Muscle of leg (tissue), 11 donors: ENCODE measurements around the gene FMNL2. TPM values are rescaled to one million over a fixed set of nuclear protein-coding genes. Genes with fewer than 3 reads are reported as not detected.
A peak's percentile ranks its signal among the peaks of the same experiment; 100 is the strongest.

ENCODE experiments used
- DNase-seq: peaks from one replicate; pipeline ENCODE4 v3.0.0; 2013
- H3K27ac ChIP-seq: one replicate; pipeline ENCODE4 v1.5.1; 2013; ENCODE audit warnings: mild to moderate bottlenecking, low read length, control low read depth
- H3K27me3 ChIP-seq: one replicate; pipeline ENCODE4 v1.6.1; 2013; ENCODE audit warnings: low read length; ENCODE audit not compliant: control insufficient read depth, insufficient read depth
- H3K36me3 ChIP-seq: one replicate; pipeline ENCODE4 v1.6.1; 2013; ENCODE audit warnings: low read length; ENCODE audit not compliant: control insufficient read depth, insufficient read depth
- H3K4me1 ChIP-seq: one replicate; pipeline ENCODE4 v1.6.1; 2013; ENCODE audit warnings: low read length; ENCODE audit not compliant: control insufficient read depth, insufficient read depth
- H3K4me3 ChIP-seq: one replicate; pipeline ENCODE4 v1.5.1; 2013; ENCODE audit warnings: low read length, control low read depth
- H3K9me3 ChIP-seq: replicated peaks from 2 replicates; pipeline ENCODE4 v1.6.1; 2013; ENCODE audit warnings: low read depth, low read length; ENCODE audit not compliant: control insufficient read depth
- WGBS: methylation state at CpG from one replicate; pipeline ENCODE4 v1.1.5; 2013; ENCODE audit warnings: missing lambda C conversion rate; ENCODE audit not compliant: insufficient coverage; 5-methylcytosine and 5-hydroxymethylcytosine counted together
- polyA plus RNA-seq, 8 donors: library from polyadenylated mRNA; unstranded; fragments of 120-200 nt; gene quantifications; one replicate each; pipeline versions ENCODE4 v1.2.1 to v1.2.3, GENCODE V29; 2013; ENCODE audit warnings: inconsistent platforms in 1 of 8, low replicate concordance in 1 of 8; ENCODE audit not compliant: insufficient read length in 8 of 8, insufficient read depth in 1 of 8
- total RNA-seq: library from RNA; stranded (reverse); fragments of 120-200 nt; gene quantifications from one replicate; pipeline ENCODE4 v1.2.4, GENCODE V29; 2013

FMNL2 gene
- total and polyA plus RNA-seq, 9 donors, result 21.5 to 36.1 (median 24.1) TPM

DNA sequence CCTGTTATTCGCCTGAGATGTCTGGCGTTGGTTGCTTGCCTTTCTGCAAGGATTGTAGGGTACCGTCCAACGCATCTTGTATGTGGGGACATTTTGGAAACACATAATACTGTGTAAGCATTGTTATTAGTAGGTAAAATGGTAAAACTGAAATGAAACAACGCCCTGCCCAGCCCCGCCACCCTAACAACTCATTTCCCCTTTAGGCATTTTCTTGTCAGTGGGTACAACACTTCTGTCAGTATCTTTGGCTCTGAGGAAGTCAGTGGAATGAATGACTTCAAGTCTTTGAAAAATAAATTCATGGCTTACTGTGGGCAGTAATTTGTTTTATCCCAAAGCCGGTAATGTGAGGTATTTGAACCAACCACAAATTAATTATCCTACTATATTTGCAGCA lies 86.0 kb downstream of the FMNL2 start:
- no peaks in the 10 kb centered on the region for H3K4me1 ChIP-seq
- no peaks in the 10 kb centered on the region for H3K27me3 ChIP-seq
- H3K36me3 ChIP-seq, result no peaks in the 10 kb centered on the region
- H3K4me3 ChIP-seq, result no peak overlapping the region
- 95% methylated on average over 4 of the region's 7 CpGs for WGBS
- H3K9me3 ChIP-seq, result no peaks in the 10 kb centered on the region
- no peak for DNase-seq
- peak overlapping the region; percentile 78 for H3K27ac ChIP-seq

DNA sequence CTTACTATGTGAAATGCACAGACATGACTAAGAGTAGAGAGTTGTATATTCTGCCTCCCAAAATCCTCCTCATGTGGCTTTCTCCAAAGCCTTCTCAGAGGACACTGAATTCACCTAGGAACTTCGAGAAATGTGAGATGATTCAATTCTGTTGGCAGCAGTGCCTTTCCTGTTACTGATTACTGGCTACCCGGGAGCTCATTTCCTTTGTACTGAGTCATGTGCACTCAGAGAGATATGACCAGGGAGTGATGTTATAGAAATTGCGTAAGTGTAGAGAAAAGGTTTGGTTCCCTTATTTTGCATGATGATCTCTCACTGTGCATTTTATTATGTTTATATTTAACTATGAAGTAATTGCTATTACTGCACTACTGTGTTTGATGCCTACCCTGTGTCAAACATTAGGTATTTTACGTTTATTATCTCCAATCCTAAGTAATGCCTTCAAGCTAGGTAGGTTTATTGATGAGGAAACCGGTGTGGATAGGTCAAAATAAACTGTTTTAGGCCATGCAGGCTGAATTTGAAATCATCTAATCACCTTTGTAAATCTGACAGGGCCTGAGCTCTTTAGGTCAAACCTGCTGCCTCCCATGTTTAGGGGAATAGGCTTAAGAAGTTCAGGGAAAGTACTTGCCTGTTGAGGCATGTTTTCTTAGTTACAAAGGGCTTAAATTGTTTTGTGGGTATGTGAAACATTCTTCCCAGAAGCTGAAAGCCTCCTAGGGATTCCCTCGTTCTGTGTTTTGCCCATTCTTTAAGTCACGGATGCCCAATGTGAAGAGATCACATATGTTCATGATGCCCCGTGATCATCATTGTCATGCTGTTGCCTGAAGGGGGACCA lies 86.8 kb downstream of the FMNL2 start:
- H3K36me3 ChIP-seq, result no peaks in the 10 kb centered on the region
- no peaks in the 10 kb centered on the region for H3K27me3 ChIP-seq
- WGBS, result 90% methylated on average over 2 of the region's 8 CpGs
- peak; percentile 80 for DNase-seq
- H3K9me3 ChIP-seq, result no peaks in the 10 kb centered on the region
- peak overlapping the region; percentile 78 for H3K27ac ChIP-seq
- no peaks in the 10 kb centered on the region for H3K4me1 ChIP-seq
- H3K4me3 ChIP-seq, result no peak overlapping the region

GRCh38 chr2:152423684-152424083 lies 88.7 kb downstream of the FMNL2 start:
- no peaks in the 10 kb centered on the region for H3K9me3 ChIP-seq
- no peak overlapping the region for H3K4me3 ChIP-seq
- H3K27me3 ChIP-seq, result no peaks in the 10 kb centered on the region
- H3K27ac ChIP-seq, result no peak overlapping the region
- no peaks in the 10 kb centered on the region for H3K36me3 ChIP-seq
- no peaks in the 10 kb centered on the region for H3K4me1 ChIP-seq
- no peak for DNase-seq

DNA sequence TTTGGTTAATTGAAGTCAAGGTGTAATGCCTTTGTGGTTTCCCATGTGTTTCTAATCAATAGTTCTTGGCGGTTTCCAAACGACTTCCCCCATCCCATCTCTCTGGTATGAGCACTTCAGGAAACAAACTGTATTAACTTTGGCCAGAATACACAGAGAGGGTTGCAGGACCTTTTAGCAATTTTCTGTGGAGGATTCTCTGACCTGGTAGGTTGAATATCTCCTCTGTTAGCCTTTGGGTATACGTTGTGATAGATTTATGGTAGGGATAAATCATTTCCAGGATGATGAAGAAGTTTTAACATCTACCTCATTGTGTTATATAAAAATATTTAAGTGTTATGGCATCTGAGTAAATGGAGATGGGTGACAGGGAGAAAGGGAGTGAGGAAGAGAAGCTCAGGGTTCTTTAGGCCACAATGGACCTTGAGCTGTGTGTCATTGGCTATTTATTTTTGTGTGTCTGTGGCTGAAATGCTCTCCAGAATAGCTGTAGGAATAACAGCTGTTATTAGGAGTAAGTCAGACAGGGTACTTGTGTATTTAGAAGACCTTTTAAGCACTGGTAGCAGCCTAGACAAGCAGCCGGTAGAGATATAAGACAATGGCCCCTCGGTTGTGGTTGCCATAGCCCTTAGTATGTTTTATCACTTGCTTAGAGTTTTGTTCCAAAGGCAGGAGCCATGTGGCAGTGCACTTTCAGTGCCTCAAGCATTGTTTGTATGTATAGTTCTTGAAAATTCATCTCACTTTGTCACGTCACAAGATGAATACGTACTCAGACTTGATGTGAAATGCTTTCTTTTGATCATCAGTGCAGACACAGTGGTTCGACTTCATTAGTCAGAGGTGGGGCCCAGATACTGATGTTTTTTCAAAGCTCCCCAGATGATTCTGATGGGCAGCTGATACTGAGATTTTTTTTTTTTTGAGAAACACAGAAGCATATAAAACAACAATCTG lies 91.1 kb downstream of the FMNL2 start:
- Histone ChIP-seq H3K4me3 (no peak overlapping the region), H3K27me3 (no peaks in the 10 kb centered on the region), H3K36me3 (no peaks in the 10 kb centered on the region), H3K27ac (no peak overlapping the region), H3K9me3 (no peaks in the 10 kb centered on the region), H3K4me1 (no peaks in the 10 kb centered on the region)
- DNase-seq, result peak; percentile 39
- 43% methylated on average over 1 of the region's 8 CpGs for WGBS

- Histone ChIP-seq H3K4me1 (peaks cover 3% of the 10 kb centered on the region), H3K36me3 (no peaks in the 10 kb centered on the region), H3K27me3 (no peaks in the 10 kb centered on the region), H3K27ac (no peak overlapping the region), H3K4me3 (no peak overlapping the region), H3K9me3 (no peaks in the 10 kb centered on the region)
- DNase-seq, result no peak
- WGBS, result no CpG with 5 or more reads among the region's 4 CpGs
Measured at GRCh38 chr2:152426801-152427200, 91.8 kb downstream of the FMNL2 start.

DNA sequence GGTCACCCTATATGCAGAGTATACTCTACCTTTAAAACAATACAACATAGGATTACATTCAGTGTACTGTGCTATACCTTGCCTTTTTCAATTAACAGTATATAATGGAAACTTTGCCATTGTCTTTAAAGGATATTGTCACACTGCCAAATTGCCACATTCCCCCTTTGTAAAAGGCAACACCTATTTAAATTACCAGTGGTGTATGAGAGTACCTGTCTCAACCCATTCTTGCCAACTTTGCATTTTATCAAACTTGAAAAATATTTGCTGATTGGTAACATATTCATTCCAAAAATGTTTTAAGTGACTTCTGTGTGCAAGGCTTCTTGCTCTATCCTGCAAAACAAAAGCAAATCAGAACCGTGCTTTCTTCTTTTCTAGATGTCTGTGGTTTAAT lies 92.9 kb downstream of the FMNL2 start:
- no CpG with 5 or more reads among the region's 1 CpG for WGBS
- DNase-seq, result no peak

GRCh38 chr2:152428800-152429582 lies 94.0 kb downstream of the FMNL2 start:
- no peaks in the 10 kb centered on the region for H3K9me3 ChIP-seq
- WGBS, result no CpG with 5 or more reads among the region's 8 CpGs
- H3K36me3 ChIP-seq, result no peaks in the 10 kb centered on the region
- H3K27ac ChIP-seq, result no peak overlapping the region
- H3K27me3 ChIP-seq, result no peaks in the 10 kb centered on the region
- peak; percentile 55 for DNase-seq
- peaks cover 14% of the 10 kb centered on the region for H3K4me1 ChIP-seq
- no peak overlapping the region for H3K4me3 ChIP-seq

More for the DNA sequence above, 92.9 kb downstream of the FMNL2 start:
- Histone ChIP-seq H3K9me3 (no peaks in the 10 kb centered on the region), H3K4me1 (peaks cover 12% of the 10 kb centered on the region), H3K4me3 (no peak overlapping the region), H3K27ac (no peak overlapping the region), H3K36me3 (no peaks in the 10 kb centered on the region), H3K27me3 (no peaks in the 10 kb centered on the region)

- peaks cover 16% of the 10 kb centered on the region for H3K4me1 ChIP-seq
- no peaks in the 10 kb centered on the region for H3K9me3 ChIP-seq
- no peak overlapping the region for H3K27ac ChIP-seq
- no peaks in the 10 kb centered on the region for H3K36me3 ChIP-seq
- peak; percentile 58 for DNase-seq
- no peaks in the 10 kb centered on the region for H3K27me3 ChIP-seq
- H3K4me3 ChIP-seq, result no peak overlapping the region
- WGBS, result no CpG with 5 or more reads among the region's 1 CpG
Measured at GRCh38 chr2:152430876-152431275, 95.9 kb downstream of the FMNL2 start.

GRCh38 chr2:152431370-152432098 lies 96.6 kb downstream of the FMNL2 start:
- WGBS, result no CpG with 5 or more reads among the region's 4 CpGs

More at GRCh38 chr2:152431370-152432098, 96.6 kb downstream of the FMNL2 start:
- Histone ChIP-seq H3K27me3 (no peaks in the 10 kb centered on the region), H3K27ac (peak overlapping the region; percentile 16), H3K4me3 (no peak overlapping the region), H3K36me3 (no peaks in the 10 kb centered on the region), H3K4me1 (peaks cover 16% of the 10 kb centered on the region), H3K9me3 (no peaks in the 10 kb centered on the region)
- DNase-seq, result peak; percentile 29
